Hepatic stellate cell (primary cell): ENCODE data around the gene DMGDH.

Experiments used
- DNase-seq: peaks from one replicate; pipeline ENCODE4 v3.0.0; 2011; ENCODE audit warnings: low spot score

The DMGDH gene

GRCh38 chr5:79062436-79062835 lies 7.0 kb downstream of the DMGDH start:
- no peak for DNase-seq

- DNase-seq = no peak
Observed at GRCh38 chr5:79059674-79060073, 9.8 kb downstream of the DMGDH start.

GRCh38 chr5:79056847-79057246 lies 12.6 kb downstream of the DMGDH start:
- DNase-seq = no peak

GRCh38 chr5:79055017-79055416 lies 14.5 kb downstream of the DMGDH start:
- DNase-seq = no peak

- DNase-seq = no peak
Observed at GRCh38 chr5:79053321-79053720, 16.2 kb downstream of the DMGDH start.

- DNase-seq = no peak
Observed at GRCh38 chr5:79050498-79050897, 19.0 kb downstream of the DMGDH start.

GRCh38 chr5:79048437-79048836 lies 21.0 kb downstream of the DMGDH start:
- DNase-seq = no peak

GRCh38 chr5:79047199-79047598 lies 22.3 kb downstream of the DMGDH start:
- DNase-seq = no peak

- DNase-seq = no peak
Observed at GRCh38 chr5:79042188-79042587, 27.3 kb downstream of the DMGDH start.

GRCh38 chr5:79036769-79037168 lies 32.7 kb downstream of the DMGDH start:
- no peak for DNase-seq

GRCh38 chr5:79035237-79035636 lies 34.2 kb downstream of the DMGDH start:
- DNase-seq = no peak

- DNase-seq = no peak
Observed at GRCh38 chr5:79032782-79033181, 36.7 kb downstream of the DMGDH start.

GRCh38 chr5:79032031-79032695 lies 37.3 kb downstream of the DMGDH start:
- no peak for DNase-seq

- DNase-seq = no peak
Observed at GRCh38 chr5:79031485-79031867, 38.0 kb downstream of the DMGDH start.

- DNase-seq = no peak
Observed at GRCh38 chr5:79030663-79031484, 38.6 kb downstream of the DMGDH start.

- peak; percentile 43 for DNase-seq
Observed at GRCh38 chr5:79025054-79025472, 44.4 kb downstream of the DMGDH start.

- DNase-seq = no peak
Observed at GRCh38 chr5:79023947-79024346, 45.5 kb downstream of the DMGDH start.

GRCh38 chr5:79023348-79023747 lies 46.1 kb downstream of the DMGDH start:
- no peak for DNase-seq

- DNase-seq = no peak
Observed at GRCh38 chr5:79022771-79023170, 46.7 kb downstream of the DMGDH start.

- DNase-seq = no peak
Observed at GRCh38 chr5:79021753-79022152, 47.7 kb downstream of the DMGDH start.

GRCh38 chr5:79020861-79021561 lies 48.5 kb downstream of the DMGDH start:
- peak; percentile 27 for DNase-seq

- no peak for DNase-seq
Observed at GRCh38 chr5:79014631-79015030, 54.8 kb downstream of the DMGDH start.

GRCh38 chr5:79011869-79012268 lies 57.6 kb downstream of the DMGDH start:
- DNase-seq = no peak
